H9 (cell line): ENCODE data around the gene BRCC3. TPM values are rescaled to one million over a fixed set of nuclear protein-coding genes. Genes with fewer than 3 reads are reported as not detected.

Source experiments
- DNase-seq: peaks from one replicate; pipeline ENCODE4 v3.0.0-alpha.2; 2017
- H2AFZ ChIP-seq: one replicate; pipeline ENCODE4 v1.6.1; 2013; ENCODE audit warnings: mild to moderate bottlenecking, low read length, control low read depth, moderate library complexity
- H2AK5ac ChIP-seq: 2 replicates; pipeline ENCODE4 v1.6.1; 2013; ENCODE audit warnings: low read length, control low read depth, mixed read lengths; ENCODE audit not compliant: insufficient read length
- H2BK120ac ChIP-seq: one replicate; pipeline ENCODE4 v1.6.1; 2013; ENCODE audit warnings: low read depth, mild to moderate bottlenecking, low read length, control low read depth, inconsistent platforms; ENCODE audit not compliant: poor library complexity, severe bottlenecking
- H2BK12ac ChIP-seq: 2 replicates; pipeline ENCODE4 v1.6.1; 2013; ENCODE audit warnings: low read length, control low read depth, mixed read lengths, low read depth; ENCODE audit not compliant: insufficient read length
- H2BK15ac ChIP-seq: 2 replicates; pipeline ENCODE4 v1.6.1; 2013; ENCODE audit warnings: low read depth, low read length, control low read depth
- H2BK20ac ChIP-seq: one replicate; pipeline ENCODE4 v1.6.1; 2013; ENCODE audit warnings: low read depth, mild to moderate bottlenecking, low read length, control low read depth, inconsistent platforms; ENCODE audit not compliant: poor library complexity, severe bottlenecking
- H2BK5ac ChIP-seq: 2 replicates; pipeline ENCODE4 v1.6.1; 2013; ENCODE audit warnings: low read length, control low read depth, mixed read lengths; ENCODE audit not compliant: insufficient read length
- H3K14ac ChIP-seq: 2 replicates; pipeline ENCODE4 v1.6.1; 2013; ENCODE audit warnings: low read length, control low read depth; ENCODE audit not compliant: insufficient read depth
- H3K18ac ChIP-seq: 2 replicates; pipeline ENCODE4 v1.6.1; 2013; ENCODE audit warnings: low read depth, mild to moderate bottlenecking, mixed read lengths, low read length, control low read depth; ENCODE audit not compliant: insufficient read length
- H3K23ac ChIP-seq: 2 replicates; pipeline ENCODE4 v1.6.1; 2013; ENCODE audit warnings: low read length, control low read depth, mixed read lengths, low read depth; ENCODE audit not compliant: insufficient read length
- H3K23me2 ChIP-seq: 2 replicates; pipeline ENCODE4 v1.6.1; 2013; ENCODE audit warnings: low read depth, mild to moderate bottlenecking, mixed read lengths, low read length, control low read depth; ENCODE audit not compliant: insufficient read length, poor library complexity, severe bottlenecking
- H3K27ac ChIP-seq: 2 replicates; pipeline ENCODE4 v1.5.1; 2013; ENCODE audit warnings: low read length, control low read depth, mixed read lengths, low read depth; ENCODE audit not compliant: insufficient read length
- H3K27me3 ChIP-seq: 2 replicates; pipeline ENCODE4 v1.6.1; 2013; ENCODE audit warnings: low read length, control low read depth, inconsistent platforms; ENCODE audit not compliant: insufficient read depth
- H3K4ac ChIP-seq: 2 replicates; pipeline ENCODE4 v1.6.1; 2013; ENCODE audit warnings: low read depth, mild to moderate bottlenecking, control low read depth, inconsistent platforms, low read length, moderate library complexity
- H3K4me1 ChIP-seq: 2 replicates; pipeline ENCODE4 v1.6.1; 2013; ENCODE audit warnings: low read length, control low read depth, inconsistent platforms; ENCODE audit not compliant: insufficient read depth
- H3K4me2 ChIP-seq: 2 replicates; pipeline ENCODE4 v1.6.1; 2013; ENCODE audit warnings: low read length, control low read depth, mixed read lengths; ENCODE audit not compliant: insufficient read length, insufficient read depth
- H3K56ac ChIP-seq: 2 replicates; pipeline ENCODE4 v1.6.1; 2013; ENCODE audit warnings: low read depth, mild to moderate bottlenecking, mixed read lengths, low read length, control low read depth; ENCODE audit not compliant: insufficient read length
- H3K79me1 ChIP-seq: 2 replicates; pipeline ENCODE4 v1.6.1; 2013; ENCODE audit warnings: low read depth, mild to moderate bottlenecking, moderate library complexity, low read length, control low read depth, inconsistent platforms; ENCODE audit not compliant: insufficient read depth, poor library complexity, severe bottlenecking
- H3K79me2 ChIP-seq: 2 replicates; pipeline ENCODE4 v1.6.1; 2013; ENCODE audit warnings: low read length, control low read depth, inconsistent platforms; ENCODE audit not compliant: insufficient read depth
- H3K9ac ChIP-seq: 2 replicates; pipeline ENCODE4 v1.6.1; 2013; ENCODE audit warnings: low read length, control low read depth, mixed read lengths; ENCODE audit not compliant: insufficient read length; ENCODE audit errors: extremely low read depth
- H3K9me3 ChIP-seq: one replicate; pipeline ENCODE4 v1.6.1; 2013; ENCODE audit warnings: low read depth, low read length, inconsistent platforms; ENCODE audit not compliant: control insufficient read depth
- H3T11ph ChIP-seq: one replicate; pipeline ENCODE4 v1.6.1; 2013; ENCODE audit warnings: mild to moderate bottlenecking, low read length, control low read depth, inconsistent platforms
- H4K20me1 ChIP-seq: one replicate; pipeline ENCODE4 v1.6.1; 2013; ENCODE audit not compliant: control insufficient read depth, insufficient read length, insufficient read depth
- H4K5ac ChIP-seq: 2 replicates; pipeline ENCODE4 v1.6.1; 2013; ENCODE audit warnings: low read depth, mild to moderate bottlenecking, mixed read lengths, low read length, control low read depth; ENCODE audit not compliant: insufficient read length
- H4K8ac ChIP-seq: replicated peaks from 2 replicates; pipeline ENCODE4 v1.6.1; 2013; ENCODE audit warnings: low read length, control low read depth, mixed read lengths, low read depth; ENCODE audit not compliant: insufficient read length
- H4K91ac ChIP-seq: 2 replicates; pipeline ENCODE4 v1.6.1; 2013; ENCODE audit warnings: low read depth, mild to moderate bottlenecking, moderate library complexity, mixed read lengths, low read length, control low read depth; ENCODE audit not compliant: insufficient read length
- H3K27ac Mint-ChIP-seq, 3 experiments: 2 replicates in 2 of 3; 3 replicates in 1 of 3; pipeline ENCODE4 v1.8.0; 2020 to 2021; ENCODE audit warnings: mixed read lengths in 3 of 3, mild to moderate bottlenecking in 1 of 3, moderate library complexity in 1 of 3
- H3K27me3 Mint-ChIP-seq: 2 replicates; pipeline ENCODE4 v1.8.0; 2021; ENCODE audit warnings: low read depth, mild to moderate bottlenecking, moderate library complexity, mixed read lengths
- H3K36me3 Mint-ChIP-seq, 3 experiments: 2 replicates in 2 of 3; 3 replicates in 1 of 3; pipeline ENCODE4 v1.8.0; 2020 to 2021; ENCODE audit warnings: low read depth in 3 of 3, mixed read lengths in 3 of 3; ENCODE audit not compliant: insufficient read depth in 1 of 3
- H3K4me1 Mint-ChIP-seq, 2 experiments: 2 replicates each; pipeline ENCODE4 v1.8.0; 2020; ENCODE audit warnings: mixed read lengths in 2 of 2
- H3K4me3 Mint-ChIP-seq, 2 experiments: 2 replicates in 1 of 2; 3 replicates in 1 of 2; pipeline ENCODE4 v1.8.0; 2020 to 2021; ENCODE audit warnings: mild to moderate bottlenecking in 2 of 2, mixed read lengths in 2 of 2, moderate library complexity in 1 of 2
- H3K9me3 Mint-ChIP-seq, 2 experiments: 2 replicates in 1 of 2; 3 replicates in 1 of 2; pipeline ENCODE4 v1.8.0; 2020; ENCODE audit warnings: mild to moderate bottlenecking in 2 of 2, mixed read lengths in 2 of 2, moderate library complexity in 1 of 2
- CTCF ChIP-seq: fragments of 200-600 bp; sonication (generic); conservative IDR thresholded peaks from 3 replicates; pipeline ENCODE4 v1.8.0; 2021; ENCODE audit warnings: antibody characterized with exemption, mild to moderate bottlenecking
- WGBS: extraction: QIAGEN DNeasy Blood & Tissue Kit; methylation state at CpG from one replicate; pipeline ENCODE4 v1.1.7; 2013; ENCODE audit warnings: missing lambda C conversion rate, low lambda C conversion rate, mixed read lengths; ENCODE audit not compliant: insufficient read length; ENCODE audit errors: extremely low coverage; 5-methylcytosine and 5-hydroxymethylcytosine counted together
- total RNA-seq: library from RNA; stranded (reverse); gene quantifications from 2 replicates; pipeline ENCODE4 v1.2.1, GENCODE V29; 2021

The BRCC3 gene
- total RNA-seq, 1 experiment from 2014 or later, result 27.3 TPM

GRCh38 chrX:155086202-155086840, 15.0 kb downstream of the BRCC3 start:
- Mint-ChIP-seq H3K4me3 (no peak overlapping the region), H3K4me1 (no peaks in the 10 kb centered on the region), H3K27ac (no peak overlapping the region), H3K27me3 (no peaks in the 10 kb centered on the region), H3K9me3 (peaks cover 65 to 69% of the 10 kb centered on the region in 2 experiments), H3K36me3 (peaks cover 10 to 58% (median 27%) of the 10 kb centered on the region in 3 experiments)
- H3K9ac ChIP-seq, result no peak overlapping the region
- no peak overlapping the region for H2BK20ac ChIP-seq
- DNase-seq, result peak; percentile 65
- H3K14ac ChIP-seq, result no peak overlapping the region
- peaks cover 22% of the 10 kb centered on the region for H3K9me3 ChIP-seq
- H3K4me2 ChIP-seq, result no peak overlapping the region
- no peak overlapping the region for H2BK12ac ChIP-seq
- no peak overlapping the region for H3T11ph ChIP-seq
- no peaks in the 10 kb centered on the region for H3K23me2 ChIP-seq
- H3K56ac ChIP-seq, result no peak overlapping the region
- no peak overlapping the region for H3K18ac ChIP-seq
- no peak overlapping the region for H2AFZ ChIP-seq
- no peak overlapping the region for H2AK5ac ChIP-seq
- H4K8ac ChIP-seq, result no peak overlapping the region
- no peaks in the 10 kb centered on the region for H3K4me1 ChIP-seq
- no peaks in the 10 kb centered on the region for H3K79me2 ChIP-seq
- H4K91ac ChIP-seq, result no peak overlapping the region
- no peak overlapping the region for H2BK15ac ChIP-seq
- H3K4ac ChIP-seq, result no peak overlapping the region
- no CpG with 5 or more reads among the region's 24 CpGs for WGBS
- peak; percentile 70 for TF ChIP-seq CTCF
- no peak overlapping the region for H3K23ac ChIP-seq
- H2BK120ac ChIP-seq, result no peak overlapping the region
- no peak overlapping the region for H4K5ac ChIP-seq
- no peaks in the 10 kb centered on the region for H3K27me3 ChIP-seq
- H2BK5ac ChIP-seq, result no peak overlapping the region
- no peaks in the 10 kb centered on the region for H3K79me1 ChIP-seq
- no peaks in the 10 kb centered on the region for H4K20me1 ChIP-seq
- no peak overlapping the region for H3K27ac ChIP-seq
